Tibial nerve (tissue), 4 donors: ENCODE results near the gene ZRANB1. TPM values are rescaled to one million over a fixed set of nuclear protein-coding genes. Genes with fewer than 3 reads are reported as not detected.

Source experiments
- DNase-seq, 2 donors: peaks; one replicate each; pipeline ENCODE4 v3.0.0-alpha.2; 2019; ENCODE audit warnings: low spot score in 2 of 2
- H3K27ac ChIP-seq, 4 donors: fragments of 200-600 bp; sonication (generic) in 3 of 4; one replicate each; pipeline ENCODE4 v1.5.1; 2017 to 2019; ENCODE audit warnings: mild to moderate bottlenecking in 1 of 4
- H3K27me3 ChIP-seq, 2 donors: fragments of 200-600 bp; sonication (generic) in 1 of 2; one replicate each; pipeline versions ENCODE4 v1.5.1 to v1.6.0; 2017 to 2019
- H3K36me3 ChIP-seq, 3 donors: fragments of 200-600 bp; sonication (generic); one replicate each; pipeline ENCODE4 v1.5.1; 2018 to 2019
- H3K4me1 ChIP-seq, 4 donors: fragments of 200-600 bp; sonication (generic) in 3 of 4; one replicate each; pipeline ENCODE4 v1.5.1; 2017 to 2019
- H3K4me3 ChIP-seq, 4 donors: fragments of 200-600 bp; sonication (generic) in 3 of 4; one replicate each; pipeline ENCODE4 v1.5.1; 2017 to 2019; ENCODE audit warnings: mild to moderate bottlenecking in 1 of 4, moderate library complexity in 1 of 4
- H3K9me3 ChIP-seq, 4 donors: fragments of 200-600 bp; sonication (generic) in 3 of 4; one replicate each; pipeline ENCODE4 v1.5.1; 2017 to 2019
- EP300 ChIP-seq, 2 donors: sonication (generic); formaldehyde crosslinking; IDR thresholded peaks; one replicate each; pipeline ENCODE4 v1.6.1; 2017; ENCODE audit warnings: antibody characterized with exemption in 2 of 2, mild to moderate bottlenecking in 1 of 2
- POLR2A ChIP-seq, 2 donors: fragments of 450-650 bp; IDR thresholded peaks; one replicate each; pipeline ENCODE4 v1.6.1; 2017; ENCODE audit warnings: antibody characterized with exemption in 2 of 2, mild to moderate bottlenecking in 2 of 2, moderate library complexity in 2 of 2
- WGBS, 2 donors: methylation state at CpG; one replicate each; pipeline ENCODE4 v1.1.5; 2018; 5-methylcytosine and 5-hydroxymethylcytosine counted together
- total RNA-seq, 4 donors: library from RNA; depleted of rRNA; stranded (reverse); fragments of >200 nt; gene quantifications; one replicate each; pipeline ENCODE4 v1.1.0, GENCODE V29; 2016
- TF ChIP-seq, protein P1 (sequence below), 5 experiments: fragments of 200-600 bp in 3 of 5; fragments of 450-650 bp in 2 of 5; sonication (generic) in 3 of 5; IDR thresholded peaks; one replicate each; pipeline ENCODE4 v1.5.1; 2016 to 2019; ENCODE audit warnings: antibody characterized with exemption in 5 of 5, mild to moderate bottlenecking in 3 of 5, moderate library complexity in 2 of 5

ZRANB1 gene
- total RNA-seq, 4 donors from 2014 or later: 22.2 to 33.5 (median 24.2) TPM

DNA sequence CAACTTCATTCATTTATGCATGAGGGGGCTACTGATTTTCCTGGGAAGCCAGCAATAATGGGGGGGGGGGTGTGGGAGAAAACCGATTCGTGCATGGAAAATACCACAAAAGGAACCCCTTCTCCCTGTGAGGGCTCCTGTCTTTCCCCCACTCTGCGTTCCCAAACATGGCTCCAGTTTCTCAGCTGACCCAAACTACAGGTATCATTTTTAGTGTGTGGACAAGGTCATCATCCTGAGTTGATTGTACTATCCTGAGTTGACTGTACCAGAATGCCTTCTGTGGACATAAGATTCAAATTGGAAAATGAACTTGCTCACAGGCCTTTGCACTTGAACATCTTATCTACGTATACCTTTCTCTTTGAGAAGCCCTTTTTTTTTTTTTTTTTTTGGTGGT, 49.9 kb downstream of the ZRANB1 start:
- no peak for DNase-seq
- 74 to 93% methylated on average over 4 of the region's 4 CpGs for WGBS, 2 donors
- Histone ChIP-seq H3K27ac (peak overlapping the region in 1 of 4 donors; percentile 54), H3K27me3 (no peaks in the 10 kb centered on the region), H3K36me3 (peaks cover 0 to 93% (median 0%) of the 10 kb centered on the region in 3 donors), H3K4me1 (peaks cover 0 to 30% (median 3%) of the 10 kb centered on the region in 4 donors), H3K4me3 (no peak overlapping the region), H3K9me3 (no peaks in the 10 kb centered on the region)
- TF ChIP-seq, protein P1, sequence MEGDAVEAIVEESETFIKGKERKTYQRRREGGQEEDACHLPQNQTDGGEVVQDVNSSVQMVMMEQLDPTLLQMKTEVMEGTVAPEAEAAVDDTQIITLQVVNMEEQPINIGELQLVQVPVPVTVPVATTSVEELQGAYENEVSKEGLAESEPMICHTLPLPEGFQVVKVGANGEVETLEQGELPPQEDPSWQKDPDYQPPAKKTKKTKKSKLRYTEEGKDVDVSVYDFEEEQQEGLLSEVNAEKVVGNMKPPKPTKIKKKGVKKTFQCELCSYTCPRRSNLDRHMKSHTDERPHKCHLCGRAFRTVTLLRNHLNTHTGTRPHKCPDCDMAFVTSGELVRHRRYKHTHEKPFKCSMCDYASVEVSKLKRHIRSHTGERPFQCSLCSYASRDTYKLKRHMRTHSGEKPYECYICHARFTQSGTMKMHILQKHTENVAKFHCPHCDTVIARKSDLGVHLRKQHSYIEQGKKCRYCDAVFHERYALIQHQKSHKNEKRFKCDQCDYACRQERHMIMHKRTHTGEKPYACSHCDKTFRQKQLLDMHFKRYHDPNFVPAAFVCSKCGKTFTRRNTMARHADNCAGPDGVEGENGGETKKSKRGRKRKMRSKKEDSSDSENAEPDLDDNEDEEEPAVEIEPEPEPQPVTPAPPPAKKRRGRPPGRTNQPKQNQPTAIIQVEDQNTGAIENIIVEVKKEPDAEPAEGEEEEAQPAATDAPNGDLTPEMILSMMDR (IDR thresholded peaks at IDR 0.05): no peak
- no peak for TF ChIP-seq POLR2A (IDR thresholded peaks at IDR 0.05)
- TF ChIP-seq EP300 (IDR thresholded peaks at IDR 0.05): no peak

DNA sequence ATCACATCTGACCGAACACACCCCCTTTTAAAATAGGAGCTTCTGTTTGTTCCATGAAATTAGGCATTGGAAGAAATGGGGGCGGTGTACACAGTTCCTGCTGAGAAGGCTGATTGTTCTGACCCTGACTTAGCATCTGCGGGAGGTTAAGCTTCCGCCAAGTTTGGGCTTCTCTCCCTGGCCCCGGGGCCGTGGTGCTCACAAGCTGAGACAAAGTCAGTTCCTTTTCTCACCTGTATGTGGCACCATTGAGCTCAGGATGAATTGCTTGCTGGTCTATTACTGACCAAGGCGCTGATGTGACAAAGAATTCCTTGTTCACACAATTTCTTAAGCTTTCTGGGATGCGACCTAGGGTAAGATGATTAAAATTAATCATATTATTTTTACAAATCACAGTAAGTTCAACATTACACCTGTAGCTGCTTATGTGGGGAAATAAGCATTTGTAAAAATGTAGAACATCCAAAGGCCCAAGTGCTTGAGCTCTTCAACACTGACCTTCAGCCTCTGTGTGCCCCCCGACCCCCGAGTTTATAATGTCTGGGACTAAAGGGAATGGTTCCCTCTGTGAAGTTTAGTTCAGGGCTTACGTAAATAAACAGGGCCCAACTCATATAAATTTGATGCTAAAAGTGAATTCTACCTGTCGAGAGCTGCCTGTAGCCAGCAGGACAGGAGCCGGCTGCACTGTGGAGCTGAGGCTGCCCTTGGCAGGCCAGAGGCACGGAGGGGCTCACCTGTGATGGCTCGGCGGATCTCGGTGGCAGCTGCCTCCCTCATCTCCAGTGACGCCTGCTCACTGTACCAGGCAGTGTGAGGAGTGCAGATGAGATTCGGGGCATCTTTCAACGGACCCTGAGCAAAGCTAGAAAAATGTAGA, 50.8 kb downstream of the ZRANB1 start:
- peaks cover 0 to 30% (median 3%) of the 10 kb centered on the region in 4 donors for H3K4me1 ChIP-seq
- WGBS, 2 donors: 58 to 59% methylated on average over 20 of the region's 20 CpGs
- DNase-seq: peak; percentile 56 to 94
- TF ChIP-seq POLR2A (IDR thresholded peaks at IDR 0.05) (no peak), EP300 (IDR thresholded peaks at IDR 0.05) (peak in 1 of 2 donors; percentile 62)
- TF ChIP-seq, protein P1 (IDR thresholded peaks at IDR 0.05): peak; percentile 66 to 86 (median 82)
- no peak overlapping the region for H3K4me3 ChIP-seq
- H3K36me3 ChIP-seq: peaks cover 0 to 93% (median 0%) of the 10 kb centered on the region in 3 donors
- no peaks in the 10 kb centered on the region for H3K27me3 ChIP-seq
- peak overlapping the region in 3 of 4 donors; percentile 19 to 55 (median 54) for H3K27ac ChIP-seq
- no peaks in the 10 kb centered on the region for H3K9me3 ChIP-seq

DNA sequence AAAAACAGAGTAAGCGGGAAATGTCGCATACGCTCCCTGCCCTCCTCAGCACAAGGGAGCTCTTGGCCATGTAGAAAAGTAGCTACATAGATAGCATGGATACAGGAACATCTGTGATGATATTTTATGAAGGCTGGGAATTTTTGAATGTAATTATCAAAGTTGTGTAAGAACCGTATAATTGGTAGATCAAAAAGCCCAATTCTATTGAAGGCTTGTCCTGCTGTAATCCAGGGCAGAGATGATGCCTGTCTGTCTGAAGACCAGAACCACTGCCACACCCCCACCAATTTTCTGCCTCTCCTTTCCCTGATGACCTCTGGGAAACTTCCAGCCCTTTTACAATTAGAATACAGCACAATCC, 51.4 kb downstream of the ZRANB1 start:
- Histone ChIP-seq H3K4me3 (no peak overlapping the region), H3K36me3 (peaks cover 0 to 93% (median 0%) of the 10 kb centered on the region in 3 donors), H3K9me3 (no peaks in the 10 kb centered on the region), H3K27ac (peak overlapping the region in 1 of 4 donors; percentile 54), H3K27me3 (no peaks in the 10 kb centered on the region), H3K4me1 (peaks cover 0 to 31% (median 4%) of the 10 kb centered on the region in 4 donors)
- DNase-seq: no peak
- WGBS, 2 donors: 95 to 98% methylated on average over 4 of the region's 4 CpGs
- TF ChIP-seq, protein P1 (IDR thresholded peaks at IDR 0.05): no peak

DNA sequence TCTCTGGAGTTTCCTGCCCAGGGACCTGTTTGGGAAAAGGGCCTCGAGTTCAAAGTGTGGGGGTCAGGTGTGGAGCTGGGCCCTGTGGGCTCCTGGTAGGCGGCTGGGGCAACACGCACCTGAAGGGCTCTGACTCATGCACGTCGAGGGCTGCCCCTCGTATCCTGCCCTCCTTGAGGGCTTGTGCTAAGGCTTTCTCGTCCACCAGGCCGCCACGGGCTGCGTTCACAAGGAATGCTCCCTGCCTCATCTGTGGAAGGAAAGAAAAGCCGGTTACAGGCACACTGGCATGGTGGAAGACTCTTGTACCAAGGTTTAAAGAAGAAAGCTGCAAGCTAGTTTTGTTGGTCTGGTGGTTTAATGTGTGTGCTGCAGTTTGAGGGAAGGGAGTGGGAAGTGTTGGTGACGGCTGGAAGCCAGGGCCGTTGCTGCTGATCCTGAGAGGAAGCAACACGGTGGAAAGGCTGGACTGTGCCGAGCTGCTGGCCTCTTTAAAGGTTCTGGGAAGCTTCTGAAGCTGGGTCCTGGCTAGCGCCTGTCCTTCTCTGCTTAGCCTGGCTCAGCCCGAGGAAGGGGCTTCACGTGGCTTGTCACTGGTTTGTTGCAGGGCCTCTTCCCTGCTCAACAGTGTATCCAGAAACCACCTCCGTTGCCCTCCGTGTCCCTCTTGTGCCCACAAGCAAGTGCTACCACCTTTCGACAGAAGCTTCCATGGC, 52.0 kb downstream of the ZRANB1 start:
- H3K36me3 ChIP-seq: peaks cover 0 to 92% (median 0%) of the 10 kb centered on the region in 3 donors
- H3K4me3 ChIP-seq: no peak overlapping the region
- no peaks in the 10 kb centered on the region for H3K27me3 ChIP-seq
- peak overlapping the region in 1 of 4 donors; percentile 54 for H3K27ac ChIP-seq
- H3K4me1 ChIP-seq: peaks cover 0 to 37% (median 8%) of the 10 kb centered on the region in 4 donors
- no peaks in the 10 kb centered on the region for H3K9me3 ChIP-seq
- no peak for DNase-seq
- 90% methylated on average over 17 to 21 of the region's 21 CpGs for WGBS, 2 donors
- TF ChIP-seq POLR2A (IDR thresholded peaks at IDR 0.05) (no peak), EP300 (IDR thresholded peaks at IDR 0.05) (no peak)
- TF ChIP-seq, protein P1 (IDR thresholded peaks at IDR 0.05): no peak
